AG09319 (cell line): ENCODE measurements around the gene LTA.

Experiments used
- DNase-seq: peaks from one replicate; pipeline ENCODE4 v3.0.0-alpha.2; 2010; ENCODE audit warnings: low read depth; ENCODE audit errors: extremely low read depth
- CTCF ChIP-seq: IDR thresholded peaks from 2 replicates; pipeline ENCODE4 v1.5.1; 2011; ENCODE audit warnings: low read depth, mild to moderate bottlenecking, inconsistent platforms, low read length, moderate library complexity

The LTA gene

GRCh38 chr6:31574106-31575061, 2.3 kb downstream of the LTA start:
- no peak for DNase-seq
- no peak for TF ChIP-seq CTCF

GRCh38 chr6:31575335-31575901, 3.3 kb downstream of the LTA start, which contains the start of gene TNF:
Gene TNF (plus strand): TSS chr6:31575565. CDS start chr6:31575742, 177 bp downstream.
- no peak for TF ChIP-seq CTCF
- DNase-seq = no peak

GRCh38 chr6:31575952-31576685, 4.0 kb downstream of the LTA start:
- no peak for DNase-seq
- TF ChIP-seq CTCF = no peak

- no peak for DNase-seq
- no peak for TF ChIP-seq CTCF
These were observed 4.9 kb downstream of the LTA start for GRCh38 chr6:31576897-31577578.

- no peak for TF ChIP-seq CTCF
- DNase-seq = no peak
These were observed 5.5 kb downstream of the LTA start for GRCh38 chr6:31577579-31577966.

- no peak for DNase-seq
- TF ChIP-seq CTCF = no peak
These were observed 6.4 kb downstream of the LTA start for GRCh38 chr6:31578184-31579118.
